DMS153 (cell line): Measurements from ENCODE around the gene GAL3ST3.
"Not testable (repeated sequence)": the region's sequence is repeated elsewhere in the genome, so short reads cannot be mapped to it uniquely, and the experiment has no call there.

Source experiments
- DNase-seq: peaks from one replicate; lab custom pipeline; 2025; lab: John Stamatoyannopoulos, UW

Gene GAL3ST3

DNA sequence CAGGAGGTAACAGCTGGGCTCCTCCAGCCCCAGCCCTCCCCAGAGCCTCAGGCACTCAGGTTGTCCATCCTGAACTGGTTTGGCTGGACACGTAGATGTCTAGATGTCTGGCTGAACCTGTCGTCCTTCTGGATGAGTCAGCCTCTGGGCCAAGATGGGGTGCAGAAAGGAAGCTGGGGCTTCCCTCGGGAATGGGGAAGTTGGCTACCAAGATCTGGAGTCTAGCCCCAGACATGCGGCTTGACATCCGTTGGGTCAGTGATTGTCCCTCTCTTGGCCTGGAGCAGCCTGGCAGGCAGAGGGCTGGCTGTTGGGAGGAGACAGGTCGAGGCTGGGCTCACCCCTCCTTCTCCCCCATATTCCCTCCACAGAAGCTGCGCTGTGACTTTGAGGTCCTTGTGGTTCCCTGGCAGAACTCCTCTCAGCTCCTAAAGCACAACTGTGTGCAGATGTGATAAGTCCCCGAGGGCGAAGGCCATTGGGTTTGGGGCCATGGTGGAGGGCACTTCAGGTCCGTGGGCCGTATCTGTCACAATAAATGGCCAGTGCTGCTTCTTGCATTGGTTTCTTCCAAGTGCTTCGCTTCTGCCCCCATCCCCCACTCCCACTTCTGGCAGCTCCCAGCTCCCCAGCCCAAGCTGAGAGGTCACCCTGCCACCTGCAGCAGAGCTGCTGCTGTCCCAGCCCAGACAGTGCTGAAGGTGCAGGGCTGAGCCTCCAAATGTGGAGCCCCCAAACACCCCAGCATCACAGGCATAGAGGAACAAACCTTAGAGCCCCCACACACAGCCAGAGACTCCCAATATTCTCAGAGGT is 35.8 kb downstream of the GAL3ST3 start:
- no peak for DNase-seq

DNA sequence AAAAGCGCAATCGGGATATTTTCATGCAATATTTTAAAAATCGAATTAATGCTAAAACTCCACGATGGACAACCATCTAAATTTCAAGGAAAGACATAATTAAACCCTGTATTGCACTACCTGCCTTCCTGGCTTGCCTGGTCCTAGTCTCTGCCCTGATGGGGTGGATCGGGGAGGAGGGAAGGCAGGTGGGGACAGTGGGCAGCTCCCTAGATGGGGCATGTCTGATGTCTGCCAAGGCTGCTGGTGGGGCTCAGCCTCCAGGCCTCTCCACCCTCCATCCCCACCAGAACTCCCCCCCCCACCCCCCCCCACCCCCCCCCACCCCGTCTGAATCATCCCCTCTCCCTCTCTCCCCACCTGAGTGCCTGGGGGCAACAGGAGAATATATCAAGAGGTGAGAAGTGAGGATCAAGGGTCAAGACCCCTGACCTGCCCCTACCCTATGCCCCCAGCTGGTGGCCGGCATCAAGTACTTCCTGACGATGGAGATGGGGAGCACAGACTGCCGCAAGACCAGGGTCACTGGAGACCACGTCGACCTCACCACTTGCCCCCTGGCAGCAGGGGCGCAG is 36.5 kb downstream of the GAL3ST3 start:
- no peak for DNase-seq

DNA sequence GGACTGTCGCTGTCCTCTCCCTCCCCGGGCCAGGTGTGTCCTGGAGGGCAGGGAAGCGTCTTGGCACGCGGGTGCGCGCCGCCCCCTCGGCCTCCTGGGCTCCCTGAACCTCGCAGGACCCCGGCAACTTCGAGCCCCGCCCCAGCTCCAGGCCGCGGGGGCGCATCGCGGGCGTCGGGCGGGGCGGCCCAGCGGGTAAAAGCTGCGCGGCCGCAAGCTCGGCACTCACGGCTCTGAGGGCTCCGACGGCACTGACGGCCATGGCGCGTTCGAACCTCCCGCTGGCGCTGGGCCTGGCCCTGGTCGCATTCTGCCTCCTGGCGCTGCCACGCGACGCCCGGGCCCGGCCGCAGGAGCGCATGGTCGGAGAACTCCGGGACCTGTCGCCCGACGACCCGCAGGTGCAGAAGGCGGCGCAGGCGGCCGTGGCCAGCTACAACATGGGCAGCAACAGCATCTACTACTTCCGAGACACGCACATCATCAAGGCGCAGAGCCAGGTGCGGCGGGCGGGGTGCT is 37.1 kb downstream of the GAL3ST3 start, which contains the start of gene CST6:
Gene CST6, plus strand, starts transcription at position 224 of the 519 bp plus-strand sequence. Its CDS starts 37 bp downstream, at position 261.
- no peak for DNase-seq

DNA sequence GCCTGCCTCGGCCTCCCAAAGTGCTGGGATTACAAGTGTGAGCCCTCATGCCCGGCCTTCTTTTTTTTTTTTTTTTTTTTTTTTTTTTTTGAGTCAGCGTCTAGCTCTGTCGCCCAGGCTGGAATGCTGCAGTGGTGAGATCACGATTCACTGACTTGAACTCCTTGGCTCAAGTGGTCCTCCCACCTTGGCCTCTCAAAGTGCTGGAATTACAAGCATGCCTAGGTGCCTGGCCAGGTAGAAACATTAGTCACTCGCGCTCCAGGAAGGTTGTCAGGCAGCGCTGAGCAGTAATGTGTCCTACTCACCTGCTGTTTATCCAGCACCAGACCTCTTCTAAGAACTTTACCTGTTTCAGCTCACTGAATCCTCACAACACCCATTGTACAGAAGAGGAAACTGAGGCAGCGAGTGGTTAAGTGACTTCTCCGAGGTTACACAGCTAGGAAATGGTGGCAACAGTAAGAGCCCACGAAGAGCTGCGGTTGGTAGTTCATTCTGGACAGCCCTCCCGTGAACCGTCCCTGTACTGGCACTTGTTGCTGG is 37.6 kb downstream of the GAL3ST3 start:
- no peak for DNase-seq

DNA sequence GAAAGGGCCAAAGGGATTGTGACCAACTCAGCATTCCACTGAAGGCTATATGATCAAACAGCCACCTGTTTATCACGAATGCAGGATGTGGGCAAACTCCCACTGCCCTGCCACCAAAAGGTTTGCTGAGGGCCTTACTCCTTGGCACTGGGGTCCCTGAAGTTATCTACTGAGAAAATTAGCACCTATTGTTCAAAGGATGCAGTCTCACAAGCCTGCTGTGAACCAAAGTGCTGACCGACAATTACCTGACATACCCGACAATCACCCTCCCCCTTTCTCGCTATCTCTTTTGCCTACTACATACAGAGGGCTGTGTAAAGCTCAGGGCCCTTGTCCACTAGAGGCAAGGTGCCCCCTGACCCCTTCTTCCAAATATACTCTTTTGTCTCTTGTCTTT is 38.9 kb downstream of the GAL3ST3 start:
- not testable (repeated sequence) for DNase-seq

DNA sequence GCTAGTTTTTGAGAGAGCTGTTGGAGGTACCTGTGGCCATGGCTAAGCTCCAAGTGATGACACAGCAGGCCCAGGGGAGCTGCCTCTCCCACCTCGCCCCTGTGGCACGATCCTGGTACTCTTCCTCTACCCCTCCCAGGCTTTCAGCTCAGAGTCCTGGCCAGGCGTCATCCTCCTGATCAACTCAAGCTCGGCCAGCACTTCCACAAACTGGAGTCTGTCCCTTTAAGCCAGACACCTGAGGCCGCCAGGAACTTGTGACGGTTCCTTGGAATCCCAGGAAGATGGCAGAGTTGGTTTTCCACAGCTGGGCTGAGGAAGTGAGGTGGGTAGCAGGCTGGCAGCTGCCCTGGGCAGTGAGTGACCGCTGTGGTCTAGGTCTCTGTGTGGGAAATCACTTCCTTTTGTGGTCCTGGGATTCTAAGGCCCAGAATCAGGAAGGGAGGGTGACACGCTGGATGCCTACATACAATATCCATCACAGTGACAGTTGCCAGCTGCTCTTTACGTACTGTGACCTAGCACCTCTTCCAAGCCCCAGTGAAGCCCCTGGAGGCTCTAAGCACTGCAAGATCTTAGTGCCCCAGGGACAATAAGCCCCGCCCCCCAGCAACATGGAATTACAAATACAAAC is 40.4 kb downstream of the GAL3ST3 start:
- DNase-seq: no peak

DNA sequence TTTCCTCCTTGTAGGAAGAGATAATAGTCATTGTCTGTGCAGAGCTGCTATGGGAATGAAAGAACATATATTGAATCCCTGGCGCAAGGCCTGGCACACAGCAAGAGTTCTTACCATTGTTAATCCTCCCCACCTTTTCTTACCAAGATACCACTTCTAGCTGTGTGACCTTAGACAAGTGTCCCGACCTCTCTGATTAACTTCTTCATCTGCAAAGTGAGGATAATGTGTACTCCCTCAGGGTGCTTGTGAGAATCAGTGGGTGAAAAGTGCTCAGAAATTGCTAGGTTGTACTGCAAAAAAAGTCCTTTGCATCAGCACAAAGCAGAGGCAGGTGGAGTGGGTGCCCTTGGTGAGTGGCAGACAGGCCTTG is 40.9 kb downstream of the GAL3ST3 start:
- no peak for DNase-seq

DNA sequence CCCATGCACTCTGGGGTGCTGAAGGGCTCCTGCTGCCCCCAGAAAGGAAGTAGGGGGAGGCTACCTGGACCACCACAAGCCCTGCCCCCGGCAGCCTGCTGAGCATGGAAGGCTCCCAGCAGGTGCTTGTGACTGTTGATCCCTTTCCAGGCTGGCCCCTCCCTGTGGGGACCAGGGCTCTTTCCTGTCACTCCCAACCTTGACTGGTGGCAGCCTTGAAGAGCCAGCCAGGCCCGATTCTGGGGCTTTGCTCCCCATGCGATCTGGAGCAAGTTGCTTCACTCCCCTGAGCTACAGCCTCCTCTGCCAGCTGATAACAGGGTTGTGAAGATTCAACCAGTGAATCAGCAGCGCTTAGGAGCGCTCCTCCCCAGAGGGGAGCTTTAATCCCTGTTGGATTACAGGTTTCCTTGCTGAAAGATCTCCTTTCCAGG is 41.7 kb downstream of the GAL3ST3 start:
- no peak for DNase-seq

DNA sequence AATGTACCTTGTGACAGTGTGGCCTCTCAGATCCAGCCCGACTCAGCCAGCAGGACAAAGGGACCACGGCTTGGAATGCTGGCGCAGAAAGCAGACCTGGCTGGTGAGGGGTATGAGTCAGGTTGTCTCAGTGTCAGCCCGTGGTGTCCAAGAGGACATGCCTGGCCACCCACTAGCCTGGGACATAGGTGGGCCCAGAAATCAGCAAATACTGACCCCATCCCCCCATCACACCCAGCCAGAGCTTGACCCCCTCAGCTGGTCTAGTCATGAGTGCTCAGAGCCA is 42.1 kb downstream of the GAL3ST3 start:
- no peak for DNase-seq

DNA sequence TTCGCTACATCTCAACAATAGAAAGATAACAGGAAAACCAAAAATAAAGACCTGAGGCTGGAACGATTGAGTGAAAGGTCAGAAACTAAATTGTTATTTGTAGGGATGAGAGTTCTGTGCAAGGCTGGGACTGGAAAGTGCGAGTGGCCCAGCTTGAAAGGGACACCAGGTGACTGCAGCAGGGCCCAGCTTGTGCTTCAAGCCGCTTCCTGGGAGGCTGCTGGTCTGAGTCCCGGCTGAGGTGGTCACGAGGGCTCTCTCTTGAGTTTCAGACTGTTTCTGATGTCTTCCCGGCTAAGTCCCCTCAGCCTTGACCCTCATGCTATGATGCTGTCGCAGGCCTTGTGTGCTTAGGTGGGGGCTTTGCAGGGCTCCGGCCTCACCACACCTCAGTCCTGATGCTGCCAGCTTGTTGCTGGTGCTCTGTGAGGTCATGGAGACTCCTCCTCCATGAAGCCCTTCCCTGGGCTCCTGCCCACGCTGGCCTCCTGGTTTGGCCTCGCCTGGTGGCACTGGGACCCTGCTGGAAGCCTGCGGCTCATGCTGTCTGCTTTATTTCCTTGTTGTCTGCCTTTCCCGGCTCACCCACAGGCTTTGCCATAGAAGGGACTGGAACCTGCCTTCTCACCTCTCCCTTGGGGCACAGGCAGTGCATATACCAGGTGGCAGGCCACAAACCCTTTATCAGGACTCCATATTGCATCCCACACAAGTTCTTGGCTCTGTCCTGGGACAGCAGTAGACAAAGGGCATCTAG is 42.6 kb downstream of the GAL3ST3 start:
- DNase-seq: no peak

DNA sequence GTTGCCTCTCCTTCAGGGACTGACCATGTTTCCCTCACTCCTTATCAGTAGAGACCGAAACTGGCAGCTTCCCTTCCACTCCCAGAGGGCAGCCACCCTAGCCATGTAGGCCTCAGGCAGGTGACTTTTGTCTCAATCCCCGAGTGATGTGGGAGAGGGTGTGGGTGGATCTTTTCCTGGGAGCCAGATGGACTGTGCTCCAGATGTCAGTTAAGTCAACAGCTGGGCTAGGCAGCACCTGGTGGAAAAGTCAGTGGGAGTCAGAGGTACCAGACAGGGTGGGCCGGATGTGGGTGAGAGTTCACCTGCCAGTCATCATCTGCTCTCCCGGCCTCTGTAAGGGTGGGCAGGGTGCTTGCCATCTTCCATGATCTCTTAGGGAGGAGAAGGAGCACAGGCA is 44.8 kb downstream of the GAL3ST3 start:
- no peak for DNase-seq

DNA sequence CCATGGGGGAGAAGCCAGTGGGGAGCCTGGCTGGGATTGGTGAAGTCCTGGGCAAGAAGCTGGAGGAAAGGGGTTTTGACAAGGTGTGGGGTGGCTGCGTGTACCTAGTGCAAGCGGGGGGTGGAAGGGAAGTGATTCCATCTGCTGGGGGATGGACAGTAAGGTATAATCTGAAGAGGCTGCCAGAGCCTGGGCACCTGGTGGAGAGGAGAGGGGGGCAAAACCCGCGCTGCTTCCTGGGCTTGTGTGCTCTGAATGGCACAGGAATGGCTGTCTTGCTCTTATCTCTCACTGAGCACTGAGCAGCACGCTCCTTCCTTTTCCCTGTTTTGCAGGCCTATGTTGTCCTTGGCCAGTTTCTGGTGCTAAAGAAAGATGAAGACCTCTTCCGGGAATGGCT is 45.7 kb downstream of the GAL3ST3 start:
- DNase-seq: no peak

DNA sequence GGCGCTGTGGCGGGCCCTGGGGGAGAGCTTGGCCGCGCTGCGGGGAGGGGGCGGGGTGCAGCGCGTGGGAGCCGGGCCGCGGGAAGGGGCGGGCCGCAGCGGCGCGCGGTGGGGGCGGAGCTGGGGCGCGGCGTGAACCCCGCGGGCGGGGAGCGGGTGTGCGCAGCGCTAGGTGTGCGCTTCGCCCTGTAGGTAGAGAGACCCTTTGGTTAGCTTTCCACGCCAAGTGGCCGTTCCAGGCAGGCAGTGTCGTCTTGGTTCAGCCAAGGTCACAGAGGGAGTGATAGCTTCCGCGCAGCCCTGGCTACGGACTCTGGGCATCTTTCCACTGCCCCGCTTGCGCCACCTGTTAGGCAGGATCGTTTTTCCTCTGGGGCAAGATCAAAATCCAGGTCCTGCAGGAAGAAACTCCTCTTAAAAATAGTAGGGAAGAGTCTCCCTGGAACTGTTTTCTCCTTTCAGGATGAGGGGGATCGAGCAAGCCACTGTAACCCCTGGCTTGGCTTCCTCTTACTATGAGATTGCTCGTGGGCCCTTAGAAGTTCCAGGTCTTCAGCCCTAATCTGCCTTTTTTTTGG is 46.2 kb downstream of the GAL3ST3 start:
- no peak for DNase-seq

DNA sequence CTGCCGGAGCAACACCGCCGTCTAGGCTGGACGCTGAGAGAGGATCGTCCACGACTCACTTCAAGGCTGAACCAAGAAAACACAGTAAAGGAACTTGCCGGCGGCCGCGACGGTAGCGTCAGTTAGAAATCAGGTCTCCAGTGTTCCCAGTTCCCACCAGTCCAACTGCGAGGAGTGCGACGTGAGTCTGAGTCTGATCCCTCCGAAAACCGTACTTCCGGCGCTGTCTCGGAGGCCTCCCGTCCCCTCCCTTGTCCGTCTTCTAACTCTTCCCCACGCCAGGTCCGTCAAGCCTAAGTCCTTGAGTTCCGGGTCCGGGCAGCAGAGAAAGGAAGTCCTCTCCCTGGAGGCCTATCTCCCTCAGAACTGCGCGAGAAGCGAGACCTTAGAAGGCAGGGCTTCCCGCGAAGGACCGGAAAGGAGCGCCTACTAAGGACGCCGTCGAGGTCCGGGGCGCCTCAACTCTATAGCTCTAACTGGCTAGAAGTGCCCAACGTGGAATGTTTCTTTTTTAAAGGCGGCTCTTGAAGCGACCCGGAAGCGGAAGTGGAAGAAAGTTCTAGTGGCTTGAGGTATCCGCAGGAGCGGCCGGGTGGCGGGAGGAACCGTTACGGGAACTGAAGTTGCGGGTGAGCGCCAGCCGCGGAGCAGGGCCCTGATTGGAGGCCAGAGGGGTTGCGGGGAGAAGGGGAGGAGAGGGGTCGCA is 46.9 kb downstream of the GAL3ST3 start, which contains the start of the genes BANF1 and EIF1AD:
Gene BANF1, plus strand, starts transcription at position 562 of the 706 bp plus-strand sequence. CDS start 748 bp downstream, outside the sequence.
Gene EIF1AD, minus strand, starts transcription at position 216 of the 706 bp plus-strand sequence. CDS start 1,768 bp downstream, outside the sequence.
- peak; percentile 93 for DNase-seq

DNA sequence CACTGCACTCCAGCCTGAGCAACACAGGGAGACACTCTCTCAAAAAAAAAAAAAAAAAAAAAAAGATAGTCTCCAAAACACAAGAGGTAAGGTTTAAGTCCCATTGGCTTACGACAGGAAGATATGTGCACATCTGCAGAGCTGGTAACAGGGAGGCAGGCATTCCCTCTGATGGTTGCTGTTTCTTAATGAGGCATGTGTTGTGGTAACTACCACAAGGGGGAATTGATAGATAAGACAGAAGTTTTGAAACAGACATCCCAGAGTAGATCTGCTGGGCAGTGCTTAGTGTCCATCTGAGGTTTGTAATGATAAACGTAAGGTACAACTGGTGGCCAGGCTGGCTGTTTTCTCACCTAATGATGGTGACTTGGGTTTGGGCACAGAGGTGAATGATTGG is 51.7 kb downstream of the GAL3ST3 start:
- no peak for DNase-seq

DNA sequence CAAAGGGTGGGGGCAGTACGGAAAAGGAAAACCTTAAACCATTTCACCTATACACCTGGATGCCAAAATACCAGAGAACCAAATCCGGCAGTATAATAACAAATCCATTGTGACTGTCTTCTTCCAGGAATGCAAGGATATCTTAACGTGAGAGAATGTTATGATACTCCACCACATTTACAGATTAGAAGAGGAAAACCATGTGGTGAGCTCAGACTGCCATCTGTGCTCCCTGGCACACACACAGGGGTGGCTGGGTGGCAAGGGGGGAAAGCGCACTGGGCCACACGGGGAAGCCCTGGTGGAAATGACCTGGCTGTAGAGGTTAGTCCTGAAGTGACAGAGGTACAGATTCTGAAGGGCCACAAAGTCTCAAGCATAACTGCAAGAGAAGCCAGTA is 56.9 kb downstream of the GAL3ST3 start:
- no peak for DNase-seq
